ENCODE data around the gene PMCH.
"Not testable (repeated sequence)": the region's sequence is repeated elsewhere in the genome, so short reads cannot be mapped to it uniquely, and the experiment has no call there.

Gene PMCH

DNA sequence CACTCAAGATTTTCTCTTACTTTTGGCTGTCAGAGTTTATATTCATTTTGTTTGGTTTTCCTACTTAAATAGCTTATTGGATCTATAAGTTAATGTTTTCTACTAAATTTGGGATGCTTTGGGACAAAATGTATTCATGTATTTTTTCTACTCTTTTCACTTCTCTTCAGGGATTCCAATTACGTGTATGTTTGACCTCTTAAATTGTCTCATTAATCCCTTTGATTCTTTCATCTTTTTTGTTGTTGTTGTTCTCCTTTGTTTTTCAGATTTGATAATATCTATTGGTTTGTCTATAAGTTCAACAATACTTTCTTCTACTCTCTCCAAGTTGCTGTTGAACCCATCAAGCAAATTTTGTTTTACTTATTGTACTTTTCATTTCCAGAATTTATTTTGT lies 34.2 kb downstream of the PMCH start:
- in situ Hi-C loops (cut with MboI; ENCODE audit: low sequenced_read_pairs, unreplicated experiment): no loop called here
- TF ChIP-seq, protein P1, sequence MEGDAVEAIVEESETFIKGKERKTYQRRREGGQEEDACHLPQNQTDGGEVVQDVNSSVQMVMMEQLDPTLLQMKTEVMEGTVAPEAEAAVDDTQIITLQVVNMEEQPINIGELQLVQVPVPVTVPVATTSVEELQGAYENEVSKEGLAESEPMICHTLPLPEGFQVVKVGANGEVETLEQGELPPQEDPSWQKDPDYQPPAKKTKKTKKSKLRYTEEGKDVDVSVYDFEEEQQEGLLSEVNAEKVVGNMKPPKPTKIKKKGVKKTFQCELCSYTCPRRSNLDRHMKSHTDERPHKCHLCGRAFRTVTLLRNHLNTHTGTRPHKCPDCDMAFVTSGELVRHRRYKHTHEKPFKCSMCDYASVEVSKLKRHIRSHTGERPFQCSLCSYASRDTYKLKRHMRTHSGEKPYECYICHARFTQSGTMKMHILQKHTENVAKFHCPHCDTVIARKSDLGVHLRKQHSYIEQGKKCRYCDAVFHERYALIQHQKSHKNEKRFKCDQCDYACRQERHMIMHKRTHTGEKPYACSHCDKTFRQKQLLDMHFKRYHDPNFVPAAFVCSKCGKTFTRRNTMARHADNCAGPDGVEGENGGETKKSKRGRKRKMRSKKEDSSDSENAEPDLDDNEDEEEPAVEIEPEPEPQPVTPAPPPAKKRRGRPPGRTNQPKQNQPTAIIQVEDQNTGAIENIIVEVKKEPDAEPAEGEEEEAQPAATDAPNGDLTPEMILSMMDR (IDR thresholded peaks at IDR 0.05; ENCODE audit: borderline replicate concordance, control extremely low read depth, extremely low read depth, insufficient read depth, missing control alignments): no peak
- no peak for DNase-seq (ENCODE audit: low spot score)

DNA sequence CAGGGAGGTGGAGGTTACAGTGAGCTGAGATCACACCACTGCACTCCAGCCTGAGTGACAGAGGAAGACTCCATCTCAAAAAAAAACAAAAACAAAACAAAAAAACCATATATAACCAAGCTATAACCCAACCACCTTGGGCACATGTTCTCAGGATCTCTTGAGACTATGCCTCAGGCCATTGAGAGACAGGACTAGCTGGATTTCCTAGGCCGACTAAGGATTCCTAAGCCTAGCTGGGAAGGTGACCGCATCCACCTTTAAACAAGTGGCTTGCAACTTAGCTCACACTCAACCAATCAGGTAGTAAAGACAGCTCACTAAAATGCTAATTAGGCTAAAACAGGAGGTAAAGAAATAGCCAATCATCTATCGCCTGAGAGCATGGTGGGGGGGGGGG lies 42.4 kb downstream of the PMCH start:
- in situ Hi-C loops (cut with MboI; ENCODE audit: low sequenced_read_pairs, unreplicated experiment); DNase-seq (ENCODE audit: low spot score): not testable (repeated sequence)

DNA sequence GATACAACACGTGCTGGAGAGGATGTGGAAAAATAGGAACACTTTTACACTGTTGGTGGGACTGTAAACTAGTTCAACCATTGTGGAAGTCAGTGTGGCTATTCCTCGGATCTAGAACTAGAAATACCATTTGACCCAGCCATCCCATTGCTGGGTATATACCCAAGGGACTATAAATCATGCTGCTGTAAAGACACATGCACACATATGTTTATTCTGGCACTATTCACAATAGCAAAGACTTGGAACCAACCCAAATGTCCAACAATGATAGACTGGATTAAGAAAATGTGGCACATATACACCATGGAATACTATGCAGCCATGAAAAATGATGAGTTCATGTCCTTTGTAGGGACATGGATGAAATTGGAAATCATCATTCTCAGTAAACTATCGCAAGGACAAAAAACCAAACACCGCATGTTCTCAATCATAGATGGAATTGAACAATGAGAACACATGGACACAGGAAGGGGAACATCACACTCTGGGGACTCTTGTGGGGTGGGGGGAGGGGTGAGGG lies 50.5 kb downstream of the PMCH start:
- in situ Hi-C loops (cut with MboI; ENCODE audit: low sequenced_read_pairs, unreplicated experiment); DNase-seq (ENCODE audit: low spot score): not testable (repeated sequence)
